Ishikawa (cell line): ENCODE measurements around the gene RSPH3.

Experiments used
- CEBPB ChIP-seq: IDR thresholded peaks from 2 replicates; pipeline ENCODE4 v1.6.1; 2012
- CREB1 ChIP-seq: IDR thresholded peaks from 2 replicates; pipeline ENCODE4 v1.6.1; 2012; ENCODE audit warnings: low read depth
- EGR1 ChIP-seq: IDR thresholded peaks from 2 replicates; pipeline ENCODE4 v1.6.1; 2012
- EP300 ChIP-seq: IDR thresholded peaks from 2 replicates; pipeline ENCODE4 v1.6.1; 2012; ENCODE audit warnings: borderline replicate concordance
- FOXM1 ChIP-seq: IDR thresholded peaks from 2 replicates; pipeline ENCODE4 v1.6.1; 2012; ENCODE audit warnings: low read depth, borderline replicate concordance
- MAX ChIP-seq: IDR thresholded peaks from 2 replicates; pipeline ENCODE4 v1.6.1; 2012
- NFIC ChIP-seq: IDR thresholded peaks from 2 replicates; pipeline ENCODE4 v1.6.1; 2012
- RAD21 ChIP-seq: IDR thresholded peaks from 2 replicates; pipeline ENCODE4 v1.6.1; 2012; ENCODE audit warnings: low read depth
- REST ChIP-seq: IDR thresholded peaks from 2 replicates; pipeline ENCODE4 v1.6.1; 2012; ENCODE audit warnings: low read depth, mild to moderate bottlenecking
- TAF1 ChIP-seq: IDR thresholded peaks from 2 replicates; pipeline ENCODE4 v1.6.1; 2012; ENCODE audit warnings: low read depth, mild to moderate bottlenecking
- TCF12 ChIP-seq: IDR thresholded peaks from 2 replicates; pipeline ENCODE4 v1.6.1; 2012; ENCODE audit warnings: low read depth
- TEAD4 ChIP-seq: IDR thresholded peaks from 2 replicates; pipeline ENCODE4 v1.6.1; 2012
- USF1 ChIP-seq: IDR thresholded peaks from 2 replicates; pipeline ENCODE4 v1.6.1; 2012
- YY1 ChIP-seq: IDR thresholded peaks from 2 replicates; pipeline ENCODE4 v1.6.1; 2012; ENCODE audit warnings: low read depth
- ZBTB7A ChIP-seq: IDR thresholded peaks from 2 replicates; pipeline ENCODE4 v1.6.1; 2012; ENCODE audit warnings: low read depth

Gene RSPH3

GRCh38 chr6:159005436-159005835, 5.4 kb upstream of the RSPH3 start:
- TF ChIP-seq CREB1 = no peak
- no peak for TF ChIP-seq TEAD4
- no peak for TF ChIP-seq CEBPB
- TF ChIP-seq TAF1 = no peak
- no peak for TF ChIP-seq EGR1
- TF ChIP-seq TCF12 = no peak
- no peak for TF ChIP-seq YY1
- no peak for TF ChIP-seq ZBTB7A

DNA sequence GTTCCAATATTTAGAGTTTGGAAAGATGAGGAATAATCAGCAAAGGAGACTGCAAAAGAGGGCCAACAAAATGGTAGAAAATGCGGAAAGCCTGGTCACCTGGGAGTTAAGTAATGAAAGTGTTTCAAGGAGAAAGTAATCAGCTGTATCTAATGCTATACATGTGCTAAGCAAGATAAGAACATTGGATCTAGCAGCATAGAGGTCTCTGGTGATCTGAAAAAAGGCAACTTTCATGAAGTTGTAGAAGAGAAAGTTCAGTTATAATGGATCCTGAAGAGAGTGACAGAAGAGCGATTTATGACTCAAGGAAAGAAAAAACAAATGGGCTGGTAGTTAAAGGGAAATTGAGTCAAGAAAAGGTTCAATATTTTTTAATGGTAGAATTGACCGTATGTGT, 4.6 kb upstream of the RSPH3 start:
- TF ChIP-seq REST = no peak

DNA sequence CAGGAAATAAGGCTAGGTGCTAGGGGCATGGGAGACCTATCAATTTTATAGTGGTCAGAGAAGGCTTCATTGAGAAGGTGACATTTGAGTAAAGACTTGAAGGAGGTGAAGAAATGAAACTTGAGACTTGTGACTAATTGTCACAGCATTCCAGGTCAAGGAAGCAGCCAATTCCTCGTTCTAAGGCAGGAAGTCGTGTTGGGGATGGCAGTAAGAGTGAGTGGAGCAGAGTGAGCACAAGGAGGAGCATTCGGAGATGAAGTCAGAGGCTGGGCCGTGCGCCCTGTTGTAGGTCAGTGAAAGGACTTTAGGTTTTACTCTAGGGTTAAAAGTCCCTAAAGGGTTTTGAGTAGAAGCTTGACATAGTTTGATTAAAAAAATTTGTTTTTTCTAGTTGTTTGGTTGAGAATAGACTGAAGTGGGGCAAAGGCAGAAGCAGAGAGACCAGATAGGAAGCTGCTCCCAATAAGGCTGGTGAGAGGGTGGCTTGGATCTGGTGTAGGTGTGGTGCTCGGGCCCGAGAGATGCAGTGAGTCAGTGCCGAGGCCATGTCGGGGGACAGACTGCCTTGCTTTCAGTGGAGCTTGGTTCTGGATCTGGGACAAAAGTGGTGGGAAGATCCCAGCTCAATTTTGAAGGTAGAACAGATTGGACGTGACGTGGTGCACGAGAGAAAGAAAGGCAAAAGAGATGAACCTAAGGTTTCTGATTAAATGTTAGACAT, 2.6 kb upstream of the RSPH3 start:
- TF ChIP-seq TAF1 (no peak), CEBPB (no peak), MAX (peak; percentile 37; the same call in 1 of the 2 replicates), USF1 (no peak), TEAD4 (peak; percentile 72)

- TF ChIP-seq REST (no peak), YY1 (no peak), ZBTB7A (no peak), CREB1 (no peak), RAD21 (no peak), USF1 (no peak)
Observed at GRCh38 chr6:158999154-158999665, 792 bp downstream of the RSPH3 start.

GRCh38 chr6:158996856-158997255, 3.1 kb downstream of the RSPH3 start:
- TF ChIP-seq TCF12 (no peak), ZBTB7A (no peak), REST (no peak), EGR1 (no peak), CEBPB (no peak), CREB1 (no peak), MAX (no peak), YY1 (no peak), TAF1 (no peak), FOXM1 (no peak), NFIC (no peak)

DNA sequence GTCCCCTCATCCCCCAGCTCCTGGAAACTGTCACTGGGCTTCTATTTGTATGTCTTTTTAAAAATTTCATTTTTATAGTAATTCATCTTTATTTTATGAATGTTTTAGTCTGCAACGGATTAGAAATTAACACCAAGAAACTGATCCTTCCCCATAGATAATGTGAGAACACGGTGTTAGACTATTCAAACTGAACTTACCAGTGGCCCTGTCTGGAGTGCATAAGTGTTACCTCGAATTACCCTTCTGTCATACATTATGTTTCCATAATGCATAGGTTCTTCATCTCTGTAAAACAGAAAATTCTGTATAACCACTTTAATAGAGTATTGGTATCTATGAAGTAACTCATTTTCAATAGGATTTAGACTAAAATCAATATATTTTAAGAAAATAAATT, 6.4 kb downstream of the RSPH3 start:
- TF ChIP-seq TAF1 (no peak), CREB1 (no peak), CEBPB (no peak), YY1 (no peak), EP300 (no peak), ZBTB7A (no peak), USF1 (no peak), RAD21 (no peak), NFIC (no peak), REST (no peak), FOXM1 (no peak), TEAD4 (no peak), MAX (no peak), EGR1 (no peak), TCF12 (no peak)
